Epithelial cell of esophagus (primary cell): ENCODE data around the gene JPH4.

Experiments used
- DNase-seq: peaks from one replicate; pipeline ENCODE4 v3.0.0; 2010; ENCODE audit warnings: low read depth
- H3K4me3 ChIP-seq: 2 replicates; pipeline ENCODE4 v1.5.1; 2011; ENCODE audit warnings: mild to moderate bottlenecking, low read length, control low read depth
- TF ChIP-seq, protein P1 (sequence below): IDR thresholded peaks from 2 replicates; pipeline ENCODE4 v1.5.1; 2011; ENCODE audit warnings: low read depth, mild to moderate bottlenecking, low read length, control low read depth, inconsistent platforms; ENCODE audit not compliant: insufficient read depth; ENCODE audit errors: missing control alignments

Gene JPH4

DNA sequence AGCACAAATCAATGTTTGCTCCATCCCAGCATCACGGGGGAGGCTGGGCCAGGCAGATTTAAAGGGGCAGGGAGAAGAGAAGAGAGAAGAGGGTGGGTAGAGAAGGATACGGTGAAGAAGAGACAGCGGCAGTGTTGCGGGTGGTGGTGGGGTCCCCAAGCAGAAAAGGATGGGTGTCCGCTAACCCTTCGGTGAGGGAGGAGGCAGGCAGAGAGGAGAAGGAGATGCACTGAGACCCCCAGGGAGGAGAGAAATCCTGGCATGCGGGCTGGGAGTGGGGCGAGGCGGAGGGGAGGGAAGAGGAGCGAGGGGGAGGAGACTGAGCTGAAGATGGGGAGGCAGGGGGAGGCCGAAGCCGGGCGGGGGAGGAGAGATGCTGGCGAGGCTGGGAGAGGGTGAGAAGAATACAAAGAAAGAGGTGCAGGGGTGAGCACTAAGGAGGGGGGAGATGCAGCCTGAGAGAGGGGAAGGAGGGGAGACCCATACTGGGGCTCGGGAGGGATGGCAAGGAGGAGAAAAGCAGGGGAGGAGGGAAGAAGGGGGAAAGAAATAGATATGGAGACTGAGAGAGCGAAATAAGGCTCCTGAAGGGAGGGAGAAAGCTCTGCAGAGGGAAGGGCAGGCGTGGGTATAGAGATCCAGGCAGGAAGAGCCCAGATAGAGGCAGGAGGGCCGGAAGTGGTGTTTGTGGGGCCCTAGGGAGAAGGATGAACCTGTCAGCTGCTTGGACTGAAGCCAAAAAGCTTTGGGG is at the start of gene JPH4:
TSS of gene JPH4 (minus strand) at position 231 of the 751 bp plus-strand sequence. CDS start 1,337 bp downstream, outside the sequence.
- DNase-seq, result no peak
- H3K4me3 ChIP-seq, result no peak within 1 kb of the TSS
- TF ChIP-seq, protein P1, sequence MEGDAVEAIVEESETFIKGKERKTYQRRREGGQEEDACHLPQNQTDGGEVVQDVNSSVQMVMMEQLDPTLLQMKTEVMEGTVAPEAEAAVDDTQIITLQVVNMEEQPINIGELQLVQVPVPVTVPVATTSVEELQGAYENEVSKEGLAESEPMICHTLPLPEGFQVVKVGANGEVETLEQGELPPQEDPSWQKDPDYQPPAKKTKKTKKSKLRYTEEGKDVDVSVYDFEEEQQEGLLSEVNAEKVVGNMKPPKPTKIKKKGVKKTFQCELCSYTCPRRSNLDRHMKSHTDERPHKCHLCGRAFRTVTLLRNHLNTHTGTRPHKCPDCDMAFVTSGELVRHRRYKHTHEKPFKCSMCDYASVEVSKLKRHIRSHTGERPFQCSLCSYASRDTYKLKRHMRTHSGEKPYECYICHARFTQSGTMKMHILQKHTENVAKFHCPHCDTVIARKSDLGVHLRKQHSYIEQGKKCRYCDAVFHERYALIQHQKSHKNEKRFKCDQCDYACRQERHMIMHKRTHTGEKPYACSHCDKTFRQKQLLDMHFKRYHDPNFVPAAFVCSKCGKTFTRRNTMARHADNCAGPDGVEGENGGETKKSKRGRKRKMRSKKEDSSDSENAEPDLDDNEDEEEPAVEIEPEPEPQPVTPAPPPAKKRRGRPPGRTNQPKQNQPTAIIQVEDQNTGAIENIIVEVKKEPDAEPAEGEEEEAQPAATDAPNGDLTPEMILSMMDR, result no peak

DNA sequence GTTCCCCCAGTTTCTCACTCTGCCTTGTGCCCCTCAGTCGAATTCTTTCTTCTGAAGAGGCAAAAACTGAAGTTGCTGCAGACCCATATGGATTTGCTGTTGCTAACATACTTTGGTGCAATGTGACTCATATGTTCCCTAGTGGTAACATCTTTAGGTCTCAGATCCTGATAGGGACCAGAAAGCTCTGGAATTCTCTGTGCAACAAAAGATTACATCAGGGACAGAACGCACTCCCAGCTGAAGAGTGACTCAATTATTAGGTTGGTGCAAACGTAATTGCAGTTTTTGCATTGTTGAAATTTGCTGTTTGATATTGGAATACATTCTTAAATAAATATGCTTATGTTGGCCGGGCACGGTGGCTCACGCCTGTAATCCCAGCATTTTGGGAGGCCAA is 49.4 kb upstream of the JPH4 start:
- TF ChIP-seq, protein P1, result no peak
- DNase-seq, result no peak
- no peak overlapping the region for H3K4me3 ChIP-seq

DNA sequence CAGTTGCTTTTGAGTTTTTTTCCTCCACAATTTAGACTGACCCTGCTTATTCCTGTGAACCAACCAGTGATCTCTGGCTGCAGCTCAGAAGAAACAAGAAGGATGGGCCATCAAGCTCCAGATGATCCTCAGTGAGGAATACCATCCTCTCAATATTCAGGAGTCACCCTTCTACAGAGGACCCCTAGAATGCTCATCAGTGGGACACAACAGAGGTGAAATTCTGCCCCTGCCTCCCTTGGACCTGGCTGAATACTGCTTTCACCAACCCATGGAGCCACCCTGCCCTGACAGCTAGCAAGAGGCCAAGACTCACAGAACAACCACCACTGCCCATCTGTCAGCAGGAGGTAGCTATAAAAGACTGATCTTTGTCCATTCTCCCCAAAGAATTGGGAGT is 48.4 kb upstream of the JPH4 start:
- no peak overlapping the region for H3K4me3 ChIP-seq
- TF ChIP-seq, protein P1, result no peak
- DNase-seq, result no peak

DNA sequence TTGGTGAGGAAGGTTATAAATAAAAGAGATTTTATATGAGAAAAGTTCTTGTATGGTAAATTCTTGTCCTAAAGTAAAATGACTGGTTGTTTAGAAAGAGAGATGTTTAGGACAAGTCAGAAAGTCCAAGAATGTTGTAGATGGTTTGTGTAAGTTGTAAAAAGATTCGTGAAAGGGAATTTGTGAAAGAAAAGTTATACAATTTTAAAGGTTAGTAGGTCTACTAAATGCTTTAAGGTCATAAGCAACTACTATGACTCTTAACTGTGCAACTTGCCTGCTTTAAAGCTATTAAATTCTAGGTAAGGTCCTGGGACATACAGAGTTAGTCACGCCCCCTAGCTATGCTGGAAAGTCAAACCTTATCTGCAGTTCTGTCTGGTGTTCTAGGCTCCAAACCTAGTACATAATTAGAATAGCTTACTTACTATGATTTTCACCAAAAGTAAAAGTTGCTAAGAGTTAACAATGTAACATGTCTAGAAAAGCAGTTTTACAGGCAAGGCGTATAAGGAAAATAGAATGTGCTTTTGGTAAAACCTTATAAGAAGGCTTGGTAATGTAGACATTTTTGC is 46.3 kb upstream of the JPH4 start:
- DNase-seq, result no peak
- TF ChIP-seq, protein P1, result no peak
- no peak overlapping the region for H3K4me3 ChIP-seq

DNA sequence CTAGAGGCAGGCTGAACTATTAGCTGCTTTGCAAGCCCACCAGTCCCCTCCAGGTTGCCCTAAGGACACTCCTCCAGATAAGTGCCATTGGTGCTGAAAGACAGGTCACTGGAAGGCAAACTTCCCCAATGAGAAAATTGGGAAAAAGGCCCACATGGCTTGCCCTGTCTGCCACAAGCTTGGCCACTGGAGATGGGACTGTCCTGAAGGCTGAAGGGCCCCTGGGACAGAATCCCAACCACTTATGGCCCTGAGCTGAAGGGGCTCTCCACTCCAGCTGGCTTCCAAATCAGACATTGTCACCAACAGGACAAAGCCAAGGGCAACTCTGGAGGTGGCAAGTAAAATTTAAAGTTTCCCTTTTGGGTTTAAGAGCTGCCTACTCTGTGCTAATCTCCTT is 45.4 kb upstream of the JPH4 start:
- no peak for DNase-seq
- H3K4me3 ChIP-seq, result no peak overlapping the region
- TF ChIP-seq, protein P1, result no peak

DNA sequence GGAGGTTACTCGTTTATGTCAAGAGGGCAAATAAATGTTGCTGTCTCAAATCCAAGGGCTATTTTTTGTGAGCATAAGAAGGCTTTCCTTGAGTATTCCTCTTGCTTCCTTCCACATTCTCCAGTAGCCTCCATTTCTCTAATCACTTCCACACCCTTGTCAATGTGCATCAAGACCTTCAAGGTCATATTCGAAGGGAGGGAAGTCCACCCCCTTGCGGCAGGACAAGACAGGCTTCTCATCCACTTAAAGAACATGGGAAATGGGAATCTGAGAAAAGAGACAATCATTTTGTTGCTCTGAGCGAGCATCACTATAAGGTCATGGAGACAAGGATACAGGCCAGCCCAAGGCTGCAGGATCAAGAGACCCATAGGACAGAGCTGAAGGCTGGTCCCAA is 44.4 kb upstream of the JPH4 start:
- no peak overlapping the region for H3K4me3 ChIP-seq
- TF ChIP-seq, protein P1, result no peak
- no peak for DNase-seq
